Measurements from ENCODE around the gene SPG11.
A peak's percentile ranks its signal among the peaks of the same experiment; 100 is the strongest.
"Not testable (repeated sequence)": the region's sequence is repeated elsewhere in the genome, so short reads cannot be mapped to it uniquely, and the experiment has no call there.

Gene SPG11

GRCh38 chr15:44532689-44533088, 130.8 kb downstream of the SPG11 start:
- peak; percentile 49 for TF ChIP-seq CTCF (conservative IDR thresholded peaks at IDR 0.05; ENCODE audit: low read length)
- TF ChIP-seq EZH2phosphoT487 (IDR thresholded peaks at IDR 0.05; ENCODE audit: borderline replicate concordance), result no peak
- H3K9me3 ChIP-seq (ENCODE audit: insufficient read depth, low read depth, low read length), result no peaks in the 10 kb centered on the region
- H3K4me1 ChIP-seq (ENCODE audit: insufficient read depth, low read length, poor library complexity, severe bottlenecking), result peaks cover 14% of the 10 kb centered on the region
- no peaks in the 10 kb centered on the region; the same call in 1 of the 2 replicates for H3F3A ChIP-seq (ENCODE audit: low read depth)
- H3K79me2 ChIP-seq (ENCODE audit: insufficient read depth, low read length), result peaks cover 23% of the 10 kb centered on the region
- no peaks in the 10 kb centered on the region for H3K36me3 ChIP-seq (ENCODE audit: insufficient read depth, low read length)
- no peaks in the 10 kb centered on the region for H3K9me2 ChIP-seq (replicated peaks; ENCODE audit: low read depth, low read length)
- no peak overlapping the region for H2AFZ ChIP-seq (ENCODE audit: low read length)
- peaks cover 3% of the 10 kb centered on the region for H4K20me1 ChIP-seq (ENCODE audit: insufficient read depth, low read length, poor library complexity, severe bottlenecking)
- no peak overlapping the region for H3K9ac ChIP-seq (ENCODE audit: low read depth, low read length, poor library complexity, severe bottlenecking)
- H3K4me2 ChIP-seq (ENCODE audit: low read depth, low read length, poor library complexity, severe bottlenecking), result no peak overlapping the region
- H3K4me3 ChIP-seq (ENCODE audit: low read length, poor library complexity, severe bottlenecking), result no peak overlapping the region
- no peaks in the 10 kb centered on the region for H3K27me3 ChIP-seq (ENCODE audit: insufficient read depth, low read length, poor library complexity, severe bottlenecking)

- H3K4me1 ChIP-seq (ENCODE audit: insufficient read depth, low read length, poor library complexity, severe bottlenecking), result peaks cover 12% of the 10 kb centered on the region
- not testable (repeated sequence) for H3K4me2 ChIP-seq (ENCODE audit: low read depth, low read length, poor library complexity, severe bottlenecking); H3K27me3 ChIP-seq (ENCODE audit: insufficient read depth, low read length, poor library complexity, severe bottlenecking); H3K9me3 ChIP-seq (ENCODE audit: insufficient read depth, low read depth, low read length); H4K20me1 ChIP-seq (ENCODE audit: insufficient read depth, low read length, poor library complexity, severe bottlenecking); H3K9ac ChIP-seq (ENCODE audit: low read depth, low read length, poor library complexity, severe bottlenecking); H3K4me3 ChIP-seq (ENCODE audit: low read length, poor library complexity, severe bottlenecking); H2AFZ ChIP-seq (ENCODE audit: low read length); H3K36me3 ChIP-seq (ENCODE audit: insufficient read depth, low read length); H3F3A ChIP-seq (ENCODE audit: low read depth); H3K9me2 ChIP-seq (replicated peaks; ENCODE audit: low read depth, low read length)
- H3K79me2 ChIP-seq (ENCODE audit: insufficient read depth, low read length), result peaks cover 19% of the 10 kb centered on the region
Observed at GRCh38 chr15:44532275-44532674, 131.2 kb downstream of the SPG11 start.

- peaks cover 3% of the 10 kb centered on the region; the same call in 1 of the 2 replicates for H3F3A ChIP-seq (ENCODE audit: low read depth)
- no peak for TF ChIP-seq CTCF (conservative IDR thresholded peaks at IDR 0.05; ENCODE audit: low read length)
- no peak for TF ChIP-seq EZH2phosphoT487 (IDR thresholded peaks at IDR 0.05; ENCODE audit: borderline replicate concordance)
- H3K27me3 ChIP-seq (ENCODE audit: insufficient read depth, low read length, poor library complexity, severe bottlenecking), result no peaks in the 10 kb centered on the region
- H2AFZ ChIP-seq (ENCODE audit: low read length), result no peak overlapping the region
- peaks cover 3% of the 10 kb centered on the region; the same call in 1 of the 2 replicates for H3K36me3 ChIP-seq (ENCODE audit: insufficient read depth, low read length)
- no peak overlapping the region for H3K4me3 ChIP-seq (ENCODE audit: low read length, poor library complexity, severe bottlenecking)
- no peaks in the 10 kb centered on the region for H4K20me1 ChIP-seq (ENCODE audit: insufficient read depth, low read length, poor library complexity, severe bottlenecking)
- H3K9me3 ChIP-seq (ENCODE audit: insufficient read depth, low read depth, low read length), result no peaks in the 10 kb centered on the region
- peaks cover 9% of the 10 kb centered on the region for H3K4me1 ChIP-seq (ENCODE audit: insufficient read depth, low read length, poor library complexity, severe bottlenecking)
- no peaks in the 10 kb centered on the region for H3K9me2 ChIP-seq (replicated peaks; ENCODE audit: low read depth, low read length)
- H3K9ac ChIP-seq (ENCODE audit: low read depth, low read length, poor library complexity, severe bottlenecking), result no peak overlapping the region
- H3K79me2 ChIP-seq (ENCODE audit: insufficient read depth, low read length), result peaks cover 12% of the 10 kb centered on the region
- H3K4me2 ChIP-seq (ENCODE audit: low read depth, low read length, poor library complexity, severe bottlenecking), result no peak overlapping the region
Observed at GRCh38 chr15:44530653-44531052, 132.8 kb downstream of the SPG11 start.

- Histone ChIP-seq H3K36me3 (ENCODE audit: insufficient read depth, low read length) (peaks cover 8% of the 10 kb centered on the region; the same call in 1 of the 2 replicates), H3K9me3 (ENCODE audit: insufficient read depth, low read depth, low read length) (no peaks in the 10 kb centered on the region), H3K4me1 (ENCODE audit: insufficient read depth, low read length, poor library complexity, severe bottlenecking) (peaks cover 3% of the 10 kb centered on the region), H3K4me2 (ENCODE audit: low read depth, low read length, poor library complexity, severe bottlenecking) (no peak overlapping the region), H3K9me2 (replicated peaks; ENCODE audit: low read depth, low read length) (no peaks in the 10 kb centered on the region), H3K27me3 (ENCODE audit: insufficient read depth, low read length, poor library complexity, severe bottlenecking) (no peaks in the 10 kb centered on the region), H2AFZ (ENCODE audit: low read length) (no peak overlapping the region), H4K20me1 (ENCODE audit: insufficient read depth, low read length, poor library complexity, severe bottlenecking) (no peaks in the 10 kb centered on the region), H3K4me3 (ENCODE audit: low read length, poor library complexity, severe bottlenecking) (no peak overlapping the region), H3K9ac (ENCODE audit: low read depth, low read length, poor library complexity, severe bottlenecking) (no peak overlapping the region), H3K79me2 (ENCODE audit: insufficient read depth, low read length) (peaks cover 6% of the 10 kb centered on the region), H3F3A (ENCODE audit: low read depth) (peaks cover 3% of the 10 kb centered on the region; the same call in 1 of the 2 replicates)
- TF ChIP-seq CTCF (conservative IDR thresholded peaks at IDR 0.05; ENCODE audit: low read length) (no peak), EZH2phosphoT487 (IDR thresholded peaks at IDR 0.05; ENCODE audit: borderline replicate concordance) (no peak)
Observed at GRCh38 chr15:44529864-44530604, 133.4 kb downstream of the SPG11 start.
